A673 (cell line): Measurements from ENCODE around the gene VSIG2.

ENCODE experiments used
- CTCF ChIP-seq: fragments of 300-800, 200-600 bp; sonication (generic); conservative IDR thresholded peaks from 2 replicates; pipeline ENCODE4 v1.5.1; 2017; ENCODE audit warnings: low read depth, mild to moderate bottlenecking, antibody characterized with exemption, low read length, moderate library complexity, mixed read lengths
- EZH2 ChIP-seq: fragments of 200-600 bp; sonication (generic); IDR thresholded peaks from 2 replicates; pipeline ENCODE4 v1.6.1; 2017; ENCODE audit warnings: borderline replicate concordance, low read depth, mild to moderate bottlenecking, mixed read lengths, antibody characterized with exemption, low read length; ENCODE audit not compliant: poor library complexity, severe bottlenecking

DNA sequence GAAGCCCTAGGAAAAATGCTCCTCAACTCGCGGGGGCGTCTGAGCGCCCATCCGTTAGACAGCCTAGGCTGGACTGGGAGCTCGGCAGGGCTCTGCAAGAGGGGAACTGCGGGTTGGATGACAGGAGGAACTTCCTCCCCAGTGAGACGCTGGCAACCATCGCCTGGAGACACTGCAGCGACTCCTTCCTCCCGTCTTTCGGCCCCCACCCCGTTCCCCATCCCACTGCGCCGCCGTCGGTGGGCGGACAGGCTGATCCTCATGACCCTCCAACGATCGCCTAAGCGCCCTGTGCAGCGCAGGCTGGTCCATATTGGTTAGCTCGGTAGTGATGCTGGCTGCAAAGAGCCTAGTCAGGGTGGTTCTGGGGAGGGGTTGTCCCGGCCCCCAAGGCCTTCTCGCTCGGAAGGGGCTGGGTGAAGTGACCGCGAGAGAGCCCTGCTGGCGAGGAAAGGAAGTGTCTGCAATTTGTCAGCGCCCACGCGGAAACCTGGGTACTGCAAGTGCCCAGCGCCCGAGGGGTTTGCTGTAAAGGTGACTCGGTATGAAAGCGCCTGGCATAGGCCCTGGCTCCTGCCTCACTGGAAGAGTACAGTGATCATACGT is 11.7 kb downstream of the VSIG2 start:
- TF ChIP-seq CTCF: peak; percentile 74
- no peak for TF ChIP-seq EZH2
